Lower lobe of right lung (tissue), 2 donors: ENCODE data around the gene DDX49. TPM values are rescaled to one million over a fixed set of nuclear protein-coding genes. Genes with fewer than 3 reads are reported as not detected.
"Not testable (repeated sequence)": the region's sequence is repeated elsewhere in the genome, so short reads cannot be mapped to it uniquely, and the experiment has no call there.

ENCODE experiments used
- ATAC-seq, 2 donors: fragments of 200-7000 bp; cut with Tn5 transposase; one replicate each; pipeline ENCODE4 v1.9.1; 2020 to 2022; ENCODE audit warnings: mild to moderate bottlenecking in 2 of 2, moderate library complexity in 2 of 2
- DNase-seq: peaks from one replicate; pipeline ENCODE4 v3.0.0-alpha.2; 2020
- H3K27ac ChIP-seq: fragments of 200-600 bp; one replicate; pipeline ENCODE4 v1.8.0; 2022
- H3K27me3 ChIP-seq: fragments of 200-600 bp; one replicate; pipeline ENCODE4 v1.8.0; 2022; ENCODE audit warnings: low read depth
- H3K36me3 ChIP-seq: fragments of 200-600 bp; one replicate; pipeline ENCODE4 v1.8.0; 2022; ENCODE audit warnings: mild to moderate bottlenecking
- H3K4me1 ChIP-seq: fragments of 200-600 bp; one replicate; pipeline ENCODE4 v1.8.0; 2022
- H3K4me3 ChIP-seq: fragments of 200-600 bp; one replicate; pipeline ENCODE4 v1.8.0; 2022; ENCODE audit warnings: mild to moderate bottlenecking
- H3K9me3 ChIP-seq: fragments of 200-600 bp; one replicate; pipeline ENCODE4 v1.8.0; 2022
- CTCF ChIP-seq: fragments of 200-600 bp; IDR thresholded peaks from one replicate; pipeline ENCODE4 v1.8.0; 2022; ENCODE audit warnings: antibody characterized with exemption, mild to moderate bottlenecking
- intact Hi-C: fragments of 100-400 bp; cut with DNase I; formaldehyde crosslinking; loops from one replicate; pipeline ENCODE4 v1.11.0; 2022
- total RNA-seq: library from RNA; stranded (reverse); fragmentation: NEBNext Ultra II Directional; extraction: Animal tissue kit (Norgen Biotek cat#: 25700); gene quantifications from one replicate; pipeline ENCODE4 v1.2.1, GENCODE V29; 2021
- donor health status: DM: no; HTN: yes; CAD: no; lungs with severe emphysema.

Gene DDX49
- total RNA-seq, 1 donor from 2014 or later: 32.2 TPM

GRCh38 chr19:18946918-18947317 lies 27.4 kb downstream of the DDX49 start:
- TF ChIP-seq CTCF: no peak

GRCh38 chr19:18948075-18948975 lies 28.8 kb downstream of the DDX49 start:
- Histone ChIP-seq H3K27ac (no peak overlapping the region), H3K27me3 (no peaks in the 10 kb centered on the region), H3K9me3 (no peaks in the 10 kb centered on the region), H3K36me3 (no peaks in the 10 kb centered on the region), H3K4me1 (no peaks in the 10 kb centered on the region), H3K4me3 (no peak overlapping the region)
- ATAC-seq (no peak), DNase-seq (no peak)
- intact Hi-C loops: no loop called here
- TF ChIP-seq CTCF: no peak

More at GRCh38 chr19:18946918-18947317, 27.4 kb downstream of the DDX49 start:
- no peak for ATAC-seq
- Histone ChIP-seq H3K36me3 (no peaks in the 10 kb centered on the region), H3K4me3 (no peak overlapping the region), H3K9me3 (no peaks in the 10 kb centered on the region), H3K4me1 (no peaks in the 10 kb centered on the region), H3K27me3 (no peaks in the 10 kb centered on the region), H3K27ac (no peak overlapping the region)
- DNase-seq: no peak
- intact Hi-C loops: no loop called here

GRCh38 chr19:18948976-18949356 lies 29.5 kb downstream of the DDX49 start:
- intact Hi-C loops: no loop called here
- Histone ChIP-seq H3K4me3 (no peak overlapping the region), H3K36me3 (no peaks in the 10 kb centered on the region), H3K27me3 (no peaks in the 10 kb centered on the region), H3K4me1 (no peaks in the 10 kb centered on the region), H3K9me3 (no peaks in the 10 kb centered on the region), H3K27ac (no peak overlapping the region)
- DNase-seq (no peak), ATAC-seq (no peak)
- TF ChIP-seq CTCF: no peak

- Histone ChIP-seq H3K36me3 (no peaks in the 10 kb centered on the region), H3K27me3 (no peaks in the 10 kb centered on the region), H3K4me1 (no peaks in the 10 kb centered on the region), H3K9me3 (no peaks in the 10 kb centered on the region), H3K27ac (no peak overlapping the region), H3K4me3 (no peak overlapping the region)
- intact Hi-C loops: no loop called here
- TF ChIP-seq CTCF: no peak
- DNase-seq: no peak
- no peak for ATAC-seq
These were observed 30.3 kb downstream of the DDX49 start for GRCh38 chr19:18949858-18950257.

- TF ChIP-seq CTCF: no peak
- no peaks in the 10 kb centered on the region for H3K4me1 ChIP-seq
- H3K4me3 ChIP-seq: no peak overlapping the region
- no peak for DNase-seq
- no peaks in the 10 kb centered on the region for H3K9me3 ChIP-seq
- no peaks in the 10 kb centered on the region for H3K27me3 ChIP-seq
- H3K27ac ChIP-seq: no peak overlapping the region
- no peak for ATAC-seq
- H3K36me3 ChIP-seq: no peaks in the 10 kb centered on the region
- intact Hi-C loops: no loop called here
These were observed 32.3 kb downstream of the DDX49 start for GRCh38 chr19:18951721-18952281.

- H3K9me3 ChIP-seq, H3K36me3 ChIP-seq, DNase-seq, H3K4me3 ChIP-seq, intact Hi-C loops, H3K27ac ChIP-seq, H3K4me1 ChIP-seq, H3K27me3 ChIP-seq, ATAC-seq: not testable (repeated sequence)
These were observed 33.0 kb downstream of the DDX49 start for GRCh38 chr19:18952364-18953003.
